Caki2 (cell line): ENCODE results near the gene C12orf75. TPM values are rescaled to one million over a fixed set of nuclear protein-coding genes. Genes with fewer than 3 reads are reported as not detected.
A peak's percentile ranks its signal among the peaks of the same experiment; 100 is the strongest.
"Not testable (repeated sequence)": the region's sequence is repeated elsewhere in the genome, so short reads cannot be mapped to it uniquely, and the experiment has no call there.

Experiments used
- DNase-seq: peaks from one replicate; pipeline ENCODE4 v3.0.0-alpha.2; 2015; ENCODE audit warnings: low read depth
- in situ Hi-C: cut with HindIII; loops from 2 replicates; pipeline ENCODE4 v1.10.0; 2016; ENCODE audit warnings: low sequenced_read_pairs, low pct_unique_long_range_greater_than_20kb, mixed read lengths
- total RNA-seq: library from RNA; depleted of rRNA; stranded (reverse); fragments of >200 nt; shearing (Covaris generic); gene quantifications from 2 replicates; pipeline ENCODE4 v1.2.3, GENCODE V29; 2014; ENCODE audit warnings: low replicate concordance

The C12orf75 gene
- total RNA-seq, 1 experiment from 2014 or later: 195 TPM

DNA sequence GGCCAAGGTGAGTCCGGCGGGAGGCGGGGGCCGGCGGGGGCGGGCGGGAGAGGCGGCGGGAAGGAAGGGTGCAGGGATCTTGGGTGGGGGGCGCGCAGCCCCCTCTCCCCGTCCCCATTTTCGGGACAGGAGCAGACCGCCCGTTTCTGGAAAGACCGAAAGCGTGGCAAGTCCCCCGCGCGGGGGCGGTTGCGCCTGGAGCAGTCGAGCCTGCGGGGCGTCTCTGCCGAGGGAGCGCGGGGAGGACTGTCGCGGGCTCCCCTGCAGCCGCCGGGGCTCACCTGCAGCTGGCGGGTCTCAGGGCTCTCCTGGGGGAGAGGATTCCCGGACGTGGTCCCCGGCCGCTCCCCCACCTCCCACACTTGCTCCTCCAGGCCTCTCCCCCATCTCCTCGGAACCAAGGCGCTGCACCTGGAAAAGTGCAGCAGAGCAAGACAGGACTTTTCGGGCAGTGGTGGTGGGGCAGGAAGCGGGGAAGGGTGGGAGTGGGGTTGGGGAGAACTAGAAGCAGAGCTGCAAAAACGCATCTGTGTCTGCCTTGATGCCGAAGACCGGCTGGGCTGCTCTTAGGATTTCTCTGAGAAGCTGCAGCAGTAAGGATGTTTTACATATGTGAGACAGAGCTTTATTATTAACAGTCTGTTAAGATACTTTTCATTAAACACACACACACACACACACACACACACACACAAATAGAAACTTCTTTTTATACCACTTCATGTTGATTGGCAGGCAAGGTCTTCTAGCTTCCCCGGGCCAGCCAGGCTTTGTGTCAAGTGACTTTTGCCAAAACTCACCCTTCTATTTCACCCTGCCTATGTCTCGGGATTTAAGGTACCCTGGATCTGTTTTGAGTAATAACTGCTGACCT, 677 bp downstream of the C12orf75 start:
- in situ Hi-C loops: no loop called here
- DNase-seq: peak; percentile 41

GRCh38 chr12:105331805-105332251, 1.3 kb downstream of the C12orf75 start:
- DNase-seq: peak; percentile 31
- in situ Hi-C loops: no loop called here

- in situ Hi-C loops: not testable (repeated sequence)
These were observed 1.8 kb downstream of the C12orf75 start for GRCh38 chr12:105332286-105332685.

GRCh38 chr12:105332925-105333324, 2.4 kb downstream of the C12orf75 start:
- no peak for DNase-seq
- in situ Hi-C loops: no loop called here

More at GRCh38 chr12:105332286-105332685, 1.8 kb downstream of the C12orf75 start:
- not testable (repeated sequence) for DNase-seq

- in situ Hi-C loops: no loop called here
These were observed 3.5 kb downstream of the C12orf75 start for GRCh38 chr12:105334001-105334400.

GRCh38 chr12:105334582-105334981, 4.1 kb downstream of the C12orf75 start:
- no peak for DNase-seq
- in situ Hi-C loops: no loop called here

More at GRCh38 chr12:105334001-105334400, 3.5 kb downstream of the C12orf75 start:
- no peak for DNase-seq

- DNase-seq: no peak
- in situ Hi-C loops: no loop called here
These were observed 5.4 kb downstream of the C12orf75 start for GRCh38 chr12:105335856-105336255.

DNA sequence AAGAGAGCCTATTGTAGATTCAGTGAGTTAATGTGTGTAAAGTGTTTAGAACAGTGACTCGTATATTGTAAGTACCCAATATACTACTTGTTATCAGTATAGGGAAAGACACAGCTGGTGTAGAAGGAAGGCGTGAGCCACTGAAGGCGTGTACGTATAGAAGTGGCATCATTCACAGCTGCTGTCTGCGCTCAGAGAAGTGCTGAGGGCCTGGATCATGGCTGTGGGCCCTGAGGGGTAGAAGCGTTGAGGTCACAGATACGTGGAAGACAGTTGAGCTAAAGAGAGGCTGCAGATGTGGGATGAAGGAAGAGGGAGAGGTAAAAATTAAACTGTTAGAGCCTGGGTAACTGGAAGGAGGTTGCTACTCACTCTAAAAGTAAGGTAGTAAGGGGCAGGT, 5.9 kb downstream of the C12orf75 start:
- DNase-seq: no peak
- in situ Hi-C loops: no loop called here

DNA sequence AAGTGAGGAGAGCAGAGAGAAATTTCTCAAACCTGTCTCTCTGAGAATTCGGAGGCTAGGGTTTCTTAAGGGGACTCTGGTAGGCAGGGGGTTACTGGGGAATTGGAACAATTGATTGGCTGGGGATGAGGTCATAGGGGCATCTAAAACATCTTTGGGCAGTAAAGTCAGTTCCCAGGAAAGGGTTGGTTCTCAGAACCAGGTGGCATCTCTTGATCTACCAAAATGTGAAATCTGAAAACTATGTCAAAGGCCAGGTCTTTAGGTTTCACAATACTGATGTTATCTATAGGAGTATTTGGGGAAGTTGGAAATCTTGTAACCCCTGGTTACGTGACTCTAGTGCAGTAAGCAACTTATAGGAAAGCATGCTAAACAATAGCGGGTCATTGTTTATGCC, 6.9 kb downstream of the C12orf75 start:
- DNase-seq: no peak
- in situ Hi-C loops: no loop called here

GRCh38 chr12:105338966-105339365, 8.5 kb downstream of the C12orf75 start:
- no peak for DNase-seq
- in situ Hi-C loops: no loop called here

DNA sequence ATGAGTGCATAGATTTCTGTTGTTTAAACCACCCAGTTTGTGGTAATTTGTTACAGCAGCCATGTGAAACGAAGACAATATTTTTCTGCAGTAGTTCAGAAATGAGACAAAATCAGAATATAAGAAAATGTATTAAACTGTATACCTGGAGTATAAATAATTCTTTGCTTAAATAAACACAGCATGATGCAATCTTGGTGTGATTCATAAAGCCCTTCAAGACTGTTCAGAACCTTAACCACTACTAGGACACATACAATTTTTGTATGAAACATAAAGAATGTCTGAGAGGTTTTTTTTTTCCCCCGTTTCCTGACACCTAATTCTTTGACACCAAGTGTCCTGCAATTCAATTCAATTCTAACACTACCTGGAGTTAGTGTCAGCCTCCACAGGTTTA, 10.5 kb downstream of the C12orf75 start:
- in situ Hi-C loops: no loop called here
- DNase-seq: no peak

DNA sequence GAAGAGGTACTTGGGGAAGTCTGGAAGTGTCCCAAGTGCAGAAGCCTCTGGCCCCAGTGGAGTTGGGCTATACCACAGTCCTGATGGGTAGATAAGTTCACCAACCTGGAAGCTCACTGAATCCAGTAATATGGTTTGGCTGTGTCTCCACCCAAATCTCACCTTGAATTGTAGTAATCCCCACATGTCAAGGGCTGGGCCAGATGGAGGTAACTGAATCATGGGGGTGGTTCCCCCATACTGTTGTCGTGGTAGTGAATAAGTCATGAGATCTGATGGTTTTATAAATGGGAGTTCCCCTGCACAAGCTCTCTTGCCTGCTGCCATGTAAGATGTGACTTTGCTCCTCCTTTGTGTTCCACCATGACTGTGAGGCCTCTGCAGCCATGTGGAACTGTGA, 11.1 kb downstream of the C12orf75 start:
- DNase-seq, in situ Hi-C loops: not testable (repeated sequence)

DNA sequence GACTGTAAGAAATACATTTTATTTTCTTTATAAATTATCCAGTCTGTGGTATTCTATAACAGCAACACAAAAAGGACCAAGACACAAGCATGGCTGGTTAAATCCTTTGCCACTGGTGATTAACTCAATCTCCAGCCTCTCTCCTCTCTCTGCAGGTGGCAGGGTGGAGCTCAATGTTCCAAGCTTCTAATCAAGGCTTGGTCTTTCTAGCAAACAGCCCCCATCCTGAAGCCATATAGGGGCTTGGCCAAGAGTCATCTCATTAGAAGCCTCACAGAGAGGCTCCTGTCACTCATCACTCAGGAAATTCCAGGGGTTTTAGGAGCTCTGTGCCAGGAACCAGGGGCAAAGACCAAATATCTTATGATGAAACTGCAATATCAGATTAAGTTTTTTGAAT, 12.0 kb downstream of the C12orf75 start:
- in situ Hi-C loops: no loop called here
- DNase-seq: no peak

GRCh38 chr12:105343836-105344235, 13.3 kb downstream of the C12orf75 start:
- DNase-seq: no peak
- in situ Hi-C loops: no loop called here

- DNase-seq: no peak
- in situ Hi-C loops: no loop called here
These were observed 17.0 kb downstream of the C12orf75 start for GRCh38 chr12:105347499-105347898.

GRCh38 chr12:105348142-105348541, 17.7 kb downstream of the C12orf75 start:
- in situ Hi-C loops: no loop called here
- no peak for DNase-seq

DNA sequence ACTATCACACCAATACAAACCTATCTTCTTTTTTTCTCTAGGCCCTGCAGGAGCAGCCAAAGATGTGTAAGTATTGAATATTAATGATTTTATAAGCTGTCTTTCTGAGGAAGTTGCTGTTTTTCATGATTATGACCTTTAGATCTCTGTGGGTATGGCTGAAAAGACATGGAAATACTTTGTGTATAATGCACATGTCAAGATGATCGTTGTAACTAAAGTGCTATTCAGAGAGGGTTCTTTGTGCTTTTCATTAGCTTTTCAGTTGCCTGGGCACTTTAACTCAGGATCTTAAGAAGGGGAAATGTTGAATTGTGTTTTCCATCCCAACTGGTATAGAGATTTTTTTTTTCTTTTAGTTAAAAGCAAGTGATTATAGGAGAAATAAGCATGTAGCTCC, 18.1 kb downstream of the C12orf75 start:
- no peak for DNase-seq
- in situ Hi-C loops: no loop called here

- in situ Hi-C loops: no loop called here
- DNase-seq: no peak
These were observed 18.6 kb downstream of the C12orf75 start for GRCh38 chr12:105349138-105349537.

- in situ Hi-C loops: no loop called here
These were observed 21.0 kb downstream of the C12orf75 start for GRCh38 chr12:105351523-105351922.

GRCh38 chr12:105352052-105352451, 21.6 kb downstream of the C12orf75 start:
- in situ Hi-C loops: no loop called here
- DNase-seq: no peak

More at GRCh38 chr12:105351523-105351922, 21.0 kb downstream of the C12orf75 start:
- DNase-seq: no peak
